PC-3 (cell line): Measurements from ENCODE around the gene DAB1. TPM values are rescaled to one million over a fixed set of nuclear protein-coding genes. Genes with fewer than 3 reads are reported as not detected.

Source experiments
- ATAC-seq: fragments of 200-7000 bp; cut with Tn5 transposase; 2 replicates; pipeline ENCODE4 v1.9.1; 2020; ENCODE audit warnings: mild to moderate bottlenecking, moderate library complexity
- BruUV-seq: library from RNA; stranded (reverse); fragments of 400-500 nt; replicated peaks from 2 replicates; lab custom pipeline; 2021; lab: Mats Ljungman, UMichigan
- CTCF ChIA-PET: fragments of 300-600 bp; sonication (Branson Sonifier 250); formaldehyde crosslinking; loops from one replicate; lab custom pipeline; 2022; ENCODE audit warnings: antibody characterized with exemption; lab: Charles Lee
- POLR2A ChIA-PET: fragments of 300-600 bp; sonication (Branson Sonifier 250); formaldehyde crosslinking; loops from one replicate; lab custom pipeline; 2022; ENCODE audit warnings: antibody characterized with exemption; ENCODE audit not compliant: unreplicated experiment; lab: Charles Lee
- DNase-seq: peaks from one replicate; pipeline ENCODE4 v3.0.0-alpha.2; 2015
- H2AFZ ChIP-seq: fragments of 300-600 bp; sonication (generic); 2 replicates; pipeline ENCODE4 v1.6.0; 2016; ENCODE audit warnings: antibody characterized with exemption, low read length
- H3F3A ChIP-seq: fragments of 300-600 bp; sonication (generic); one replicate; pipeline ENCODE4 v1.6.0; 2017; ENCODE audit warnings: antibody characterized with exemption, low read length, control low read depth, mild to moderate bottlenecking; ENCODE audit not compliant: unreplicated experiment
- H3K27ac ChIP-seq: fragments of 300-600 bp; sonication (generic); 2 replicates; pipeline ENCODE4 v1.5.1; 2016; ENCODE audit warnings: mild to moderate bottlenecking, low read length
- H3K27me3 ChIP-seq: fragments of 300-600 bp; sonication (generic); 2 replicates; pipeline ENCODE4 v1.6.1; 2016; ENCODE audit warnings: low read length, mixed read lengths
- H3K36me3 ChIP-seq: fragments of 300-600 bp; sonication (generic); 2 replicates; pipeline ENCODE4 v1.6.1; 2016; ENCODE audit warnings: low read depth, mixed run types, low read length, mixed read lengths
- H3K4me1 ChIP-seq: fragments of 300-600 bp; sonication (generic); 2 replicates; pipeline ENCODE4 v1.5.1; 2016; ENCODE audit warnings: low read length; ENCODE audit not compliant: insufficient read depth
- H3K4me2 ChIP-seq: fragments of 300-600 bp; sonication (generic); 2 replicates; pipeline ENCODE4 v1.6.0; 2016; ENCODE audit warnings: low read length
- H3K4me3 ChIP-seq: fragments of 300-600 bp; sonication (generic); 2 replicates; pipeline ENCODE4 v1.5.1; 2016; ENCODE audit warnings: mild to moderate bottlenecking, low read length, mixed read lengths
- H3K79me2 ChIP-seq: fragments of 300-600 bp; sonication (generic); 2 replicates; pipeline ENCODE4 v1.6.1; 2017; ENCODE audit warnings: low read length, mixed read lengths
- H3K9ac ChIP-seq: fragments of 300-600 bp; sonication (generic); 2 replicates; pipeline ENCODE4 v1.6.0; 2016; ENCODE audit warnings: mild to moderate bottlenecking, low read length
- H3K9me2 ChIP-seq: fragments of 300-600 bp; sonication (generic); replicated peaks from 2 replicates; pipeline ENCODE4 v1.6.1; 2016; ENCODE audit warnings: mixed run types, low read length, mixed read lengths
- H3K9me3 ChIP-seq: fragments of 300-600 bp; sonication (generic); 2 replicates; pipeline ENCODE4 v1.6.1; 2016; ENCODE audit warnings: low read length, mixed read lengths
- H4K20me1 ChIP-seq: fragments of 300-600 bp; sonication (generic); 2 replicates; pipeline ENCODE4 v1.6.1; 2016; ENCODE audit warnings: low read length, mixed read lengths
- EZH2 ChIP-seq: fragments of 300-600 bp; sonication (generic); IDR thresholded peaks from one replicate; pipeline ENCODE4 v1.6.1; 2017; ENCODE audit warnings: antibody characterized with exemption, mild to moderate bottlenecking, low read length; ENCODE audit not compliant: unreplicated experiment
- EZH2phosphoT487 ChIP-seq: fragments of 300-600 bp; sonication (generic); IDR thresholded peaks from 2 replicates; pipeline ENCODE4 v1.6.1; 2018; ENCODE audit warnings: mild to moderate bottlenecking, antibody characterized with exemption, low read length, borderline replicate concordance
- intact Hi-C: fragments of 100-400 bp; cut with micrococcal nuclease; formaldehyde crosslinking; loops from 2 replicates; pipeline ENCODE4 v1.9.0; 2023
- total RNA-seq: library from RNA; depleted of rRNA; stranded (reverse); fragments of >200 nt; gene quantifications from 2 replicates; pipeline ENCODE4 v1.2.3, GENCODE V29; 2014
- TF ChIP-seq, protein P1 (sequence below): fragments of 300-600 bp; sonication (generic); conservative IDR thresholded peaks from 2 replicates; pipeline ENCODE4 v1.5.1; 2017; ENCODE audit warnings: antibody characterized with exemption, low read depth, mild to moderate bottlenecking, low read length

Gene DAB1
- total RNA-seq, 1 experiment from 2014 or later, result not detected

GRCh38 chr1:57066980-57067610 lies 356.8 kb downstream of the DAB1 start:
- Histone ChIP-seq H3F3A (no peaks in the 10 kb centered on the region), H4K20me1 (no peaks in the 10 kb centered on the region), H2AFZ (no peak overlapping the region), H3K9ac (no peak overlapping the region), H3K9me2 (no peaks in the 10 kb centered on the region), H3K27me3 (peaks cover 51% of the 10 kb centered on the region), H3K9me3 (no peaks in the 10 kb centered on the region), H3K36me3 (no peaks in the 10 kb centered on the region), H3K27ac (no peak overlapping the region), H3K79me2 (no peaks in the 10 kb centered on the region), H3K4me3 (no peak overlapping the region), H3K4me1 (no peaks in the 10 kb centered on the region), H3K4me2 (no peak overlapping the region)
- ChIA-PET POLR2A (no interaction called here), CTCF (no interaction called here)
- intact Hi-C loops, result no loop called here
- DNase-seq, result no peak
- no TSS peak for BruUV-seq
- TF ChIP-seq EZH2phosphoT487 (no peak), EZH2 (no peak)
- TF ChIP-seq, protein P1, sequence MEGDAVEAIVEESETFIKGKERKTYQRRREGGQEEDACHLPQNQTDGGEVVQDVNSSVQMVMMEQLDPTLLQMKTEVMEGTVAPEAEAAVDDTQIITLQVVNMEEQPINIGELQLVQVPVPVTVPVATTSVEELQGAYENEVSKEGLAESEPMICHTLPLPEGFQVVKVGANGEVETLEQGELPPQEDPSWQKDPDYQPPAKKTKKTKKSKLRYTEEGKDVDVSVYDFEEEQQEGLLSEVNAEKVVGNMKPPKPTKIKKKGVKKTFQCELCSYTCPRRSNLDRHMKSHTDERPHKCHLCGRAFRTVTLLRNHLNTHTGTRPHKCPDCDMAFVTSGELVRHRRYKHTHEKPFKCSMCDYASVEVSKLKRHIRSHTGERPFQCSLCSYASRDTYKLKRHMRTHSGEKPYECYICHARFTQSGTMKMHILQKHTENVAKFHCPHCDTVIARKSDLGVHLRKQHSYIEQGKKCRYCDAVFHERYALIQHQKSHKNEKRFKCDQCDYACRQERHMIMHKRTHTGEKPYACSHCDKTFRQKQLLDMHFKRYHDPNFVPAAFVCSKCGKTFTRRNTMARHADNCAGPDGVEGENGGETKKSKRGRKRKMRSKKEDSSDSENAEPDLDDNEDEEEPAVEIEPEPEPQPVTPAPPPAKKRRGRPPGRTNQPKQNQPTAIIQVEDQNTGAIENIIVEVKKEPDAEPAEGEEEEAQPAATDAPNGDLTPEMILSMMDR, result no peak
- ATAC-seq, result no peak

DNA sequence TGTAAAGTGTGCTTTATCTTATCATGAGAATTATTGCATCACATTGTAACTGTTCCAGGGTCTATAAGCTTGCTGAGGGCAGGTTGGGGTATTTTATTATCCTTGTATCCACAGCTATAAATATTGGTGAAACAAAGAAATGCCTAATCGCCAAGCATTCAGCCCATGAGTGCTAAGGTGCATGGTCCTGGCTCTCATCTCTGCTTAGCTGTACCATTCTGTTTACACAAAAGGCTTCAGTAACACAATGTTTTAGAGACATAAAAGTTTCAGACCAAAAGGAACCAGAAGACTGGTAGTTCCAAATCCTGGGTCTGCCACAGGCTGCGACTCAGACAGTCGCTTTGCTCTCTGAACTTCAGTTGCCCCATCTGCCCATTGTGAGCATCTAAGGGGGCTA lies 358.4 kb downstream of the DAB1 start:
- Histone ChIP-seq H3K79me2 (no peaks in the 10 kb centered on the region), H3K9ac (no peak overlapping the region), H3K4me3 (no peak overlapping the region), H3K27me3 (peaks cover 34% of the 10 kb centered on the region), H3K27ac (no peak overlapping the region), H3F3A (no peaks in the 10 kb centered on the region), H3K9me3 (no peaks in the 10 kb centered on the region), H3K36me3 (no peaks in the 10 kb centered on the region), H3K9me2 (no peaks in the 10 kb centered on the region), H3K4me2 (no peak overlapping the region), H2AFZ (no peak overlapping the region), H4K20me1 (no peaks in the 10 kb centered on the region), H3K4me1 (no peaks in the 10 kb centered on the region)
- intact Hi-C loops, result no loop called here
- CTCF ChIA-PET, result no interaction called here
- no TSS peak for BruUV-seq
- no peak for TF ChIP-seq EZH2phosphoT487
- TF ChIP-seq, protein P1, result no peak
- no peak for TF ChIP-seq EZH2
- ATAC-seq (no peak), DNase-seq (no peak)
- POLR2A ChIA-PET, result no interaction called here

DNA sequence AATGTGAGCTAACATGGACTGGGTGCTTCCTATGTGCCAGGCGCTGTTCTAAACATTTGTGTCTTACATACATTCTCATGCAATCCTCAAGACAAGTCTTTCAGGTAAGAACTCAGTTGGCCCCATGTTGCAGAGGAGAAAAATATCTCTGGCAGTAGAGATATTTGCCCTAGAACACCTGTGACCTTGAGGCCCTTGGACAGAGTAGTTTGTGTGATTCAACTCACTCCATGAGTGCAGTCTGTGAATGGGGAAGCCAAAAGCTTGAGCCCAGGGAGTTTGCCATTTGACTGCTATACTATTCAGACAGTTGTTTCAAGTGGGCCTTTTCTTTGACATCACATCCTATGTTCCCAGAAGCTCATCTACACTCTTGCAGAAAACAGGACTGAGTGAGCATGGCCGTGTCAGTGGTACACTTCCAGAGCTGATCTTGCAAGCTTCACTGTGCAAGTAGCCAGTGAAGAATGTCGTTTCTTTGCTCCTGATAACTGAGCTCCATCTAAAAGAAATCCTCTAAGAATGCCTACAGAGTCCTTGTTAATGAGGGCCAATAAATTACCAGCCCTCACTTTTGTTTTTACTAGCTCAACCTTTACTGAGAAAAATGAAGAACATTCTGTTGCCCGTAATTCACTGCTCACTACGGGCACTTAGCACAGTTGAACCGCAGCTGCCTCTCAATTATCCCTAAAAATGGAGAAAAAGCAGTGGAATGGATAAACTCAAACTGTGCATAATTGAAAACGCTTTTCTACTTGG lies 359.3 kb downstream of the DAB1 start:
- no peak overlapping the region for H3K27ac ChIP-seq
- H2AFZ ChIP-seq, result no peak overlapping the region
- TF ChIP-seq EZH2phosphoT487 (no peak), EZH2 (no peak)
- TF ChIP-seq, protein P1, result no peak
- H3K36me3 ChIP-seq, result no peaks in the 10 kb centered on the region
- ChIA-PET POLR2A (no interaction called here), CTCF (no interaction called here)
- no peaks in the 10 kb centered on the region for H4K20me1 ChIP-seq
- H3K4me2 ChIP-seq, result no peak overlapping the region
- BruUV-seq, result no TSS peak
- intact Hi-C loops, result no loop called here
- DNase-seq (no peak), ATAC-seq (no peak)
- H3K4me1 ChIP-seq, result no peaks in the 10 kb centered on the region
- H3K9me2 ChIP-seq, result no peaks in the 10 kb centered on the region
- H3K4me3 ChIP-seq, result no peak overlapping the region
- no peaks in the 10 kb centered on the region for H3K9me3 ChIP-seq
- no peak overlapping the region for H3K9ac ChIP-seq
- no peaks in the 10 kb centered on the region for H3F3A ChIP-seq
- H3K27me3 ChIP-seq, result peaks cover 28% of the 10 kb centered on the region
- no peaks in the 10 kb centered on the region for H3K79me2 ChIP-seq
